ENCODE data around the gene OTUB1.

GRCh38 chr11:64020976-64021756, 34.9 kb downstream of the OTUB1 start:
- no peak for TF ChIP-seq POLR2AphosphoS5 (IDR thresholded peaks at IDR 0.05)
- TF ChIP-seq, protein P1, sequence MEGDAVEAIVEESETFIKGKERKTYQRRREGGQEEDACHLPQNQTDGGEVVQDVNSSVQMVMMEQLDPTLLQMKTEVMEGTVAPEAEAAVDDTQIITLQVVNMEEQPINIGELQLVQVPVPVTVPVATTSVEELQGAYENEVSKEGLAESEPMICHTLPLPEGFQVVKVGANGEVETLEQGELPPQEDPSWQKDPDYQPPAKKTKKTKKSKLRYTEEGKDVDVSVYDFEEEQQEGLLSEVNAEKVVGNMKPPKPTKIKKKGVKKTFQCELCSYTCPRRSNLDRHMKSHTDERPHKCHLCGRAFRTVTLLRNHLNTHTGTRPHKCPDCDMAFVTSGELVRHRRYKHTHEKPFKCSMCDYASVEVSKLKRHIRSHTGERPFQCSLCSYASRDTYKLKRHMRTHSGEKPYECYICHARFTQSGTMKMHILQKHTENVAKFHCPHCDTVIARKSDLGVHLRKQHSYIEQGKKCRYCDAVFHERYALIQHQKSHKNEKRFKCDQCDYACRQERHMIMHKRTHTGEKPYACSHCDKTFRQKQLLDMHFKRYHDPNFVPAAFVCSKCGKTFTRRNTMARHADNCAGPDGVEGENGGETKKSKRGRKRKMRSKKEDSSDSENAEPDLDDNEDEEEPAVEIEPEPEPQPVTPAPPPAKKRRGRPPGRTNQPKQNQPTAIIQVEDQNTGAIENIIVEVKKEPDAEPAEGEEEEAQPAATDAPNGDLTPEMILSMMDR (IDR thresholded peaks at IDR 0.05), result no peak

All from esophagus muscularis mucosa (tissue), 3 donors.